A673 (cell line): ENCODE measurements around the gene METTL9.
"Not testable (repeated sequence)": the region's sequence is repeated elsewhere in the genome, so short reads cannot be mapped to it uniquely, and the experiment has no call there.

Experiments
- CTCF ChIP-seq: fragments of 300-800, 200-600 bp; sonication (generic); conservative IDR thresholded peaks from 2 replicates; pipeline ENCODE4 v1.5.1; 2017; ENCODE audit warnings: low read depth, mild to moderate bottlenecking, antibody characterized with exemption, low read length, moderate library complexity, mixed read lengths
- EZH2 ChIP-seq: fragments of 200-600 bp; sonication (generic); IDR thresholded peaks from 2 replicates; pipeline ENCODE4 v1.6.1; 2017; ENCODE audit warnings: borderline replicate concordance, low read depth, mild to moderate bottlenecking, mixed read lengths, antibody characterized with exemption, low read length; ENCODE audit not compliant: poor library complexity, severe bottlenecking

GRCh38 chr16:21564367-21564766, 35.0 kb upstream of the METTL9 start:
- not testable (repeated sequence) for TF ChIP-seq CTCF, EZH2
